NT2/D1 (cell line): ENCODE results near the gene USP15.

Experiments
- DNase-seq: peaks from one replicate; pipeline ENCODE4 v3.0.0-alpha.2; 2011; ENCODE audit warnings: low read depth, low spot score
- H3K27me3 ChIP-seq: 2 replicates; pipeline ENCODE4 v1.6.0; 2011; ENCODE audit warnings: mild to moderate bottlenecking; ENCODE audit not compliant: insufficient read length, insufficient read depth
- H3K36me3 ChIP-seq: 2 replicates; pipeline ENCODE4 v1.6.1; 2011; ENCODE audit warnings: mild to moderate bottlenecking, low read length, mixed read lengths; ENCODE audit not compliant: insufficient read depth, insufficient read length
- H3K4me1 ChIP-seq: 2 replicates; pipeline ENCODE4 v1.5.1; 2011; ENCODE audit not compliant: insufficient read depth, insufficient read length
- H3K4me3 ChIP-seq: 2 replicates; pipeline ENCODE4 v1.5.1; 2011; ENCODE audit warnings: low read depth; ENCODE audit not compliant: insufficient read length
- H3K9ac ChIP-seq: 2 replicates; pipeline ENCODE4 v1.6.0; 2011; ENCODE audit warnings: low read depth; ENCODE audit not compliant: insufficient read length
- H3K9me3 ChIP-seq: 2 replicates; pipeline ENCODE4 v1.5.1; 2011; ENCODE audit warnings: mild to moderate bottlenecking, low read length; ENCODE audit not compliant: insufficient read depth
- SUZ12 ChIP-seq: IDR thresholded peaks from 2 replicates; pipeline ENCODE4 v1.6.1; 2011; ENCODE audit not compliant: insufficient read length, insufficient read depth; ENCODE audit errors: extremely low read depth
- YY1 ChIP-seq: IDR thresholded peaks from 2 replicates; pipeline ENCODE4 v1.6.1; 2011; ENCODE audit not compliant: insufficient read length, insufficient read depth
- ZNF274 ChIP-seq: IDR thresholded peaks from 2 replicates; pipeline ENCODE4 v1.6.1; 2011; ENCODE audit warnings: mild to moderate bottlenecking, low read depth, low read length

The USP15 gene

DNA sequence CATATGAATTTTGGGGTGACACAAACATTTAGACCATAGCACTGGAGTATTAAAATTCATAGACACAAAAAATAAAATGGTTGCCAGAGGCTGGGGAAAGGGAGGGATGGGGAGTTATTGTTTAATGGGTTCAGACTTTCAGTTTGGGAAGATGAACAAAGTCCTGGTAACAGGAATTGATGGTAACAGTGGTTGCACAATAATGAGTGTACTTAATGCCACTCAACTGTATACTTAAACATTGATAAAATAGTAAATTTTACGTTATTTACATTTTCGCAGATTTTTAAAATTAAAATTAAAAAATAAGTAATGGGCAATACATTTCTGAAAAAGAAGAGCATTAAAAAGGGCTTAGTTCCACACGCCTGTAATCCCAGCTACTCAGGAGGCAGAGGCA, 35.6 kb upstream of the USP15 start:
- H3K4me1 ChIP-seq = no peaks in the 10 kb centered on the region
- no peak overlapping the region for H3K9ac ChIP-seq
- TF ChIP-seq YY1 (no peak), ZNF274 (no peak), SUZ12 (no peak)

DNA sequence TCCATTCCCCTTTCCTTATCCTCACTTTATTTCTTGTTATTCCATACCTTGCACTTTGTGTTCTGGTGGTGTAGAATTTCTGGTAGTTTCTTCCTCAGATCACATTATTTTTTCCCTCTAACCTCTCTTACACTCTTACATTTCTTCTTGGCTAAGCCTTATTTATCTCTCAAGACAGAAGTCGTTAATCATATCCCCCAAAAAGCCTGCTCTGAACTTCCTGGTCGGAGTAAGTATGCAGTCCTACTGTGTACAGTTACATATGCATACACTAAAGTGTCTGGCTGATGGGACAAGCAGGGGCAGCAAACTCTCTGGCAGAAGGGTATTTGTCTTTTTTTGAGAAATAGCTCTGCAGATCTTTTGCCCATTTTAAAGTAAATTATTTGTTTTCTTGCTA, 33.1 kb upstream of the USP15 start:
- H3K27me3 ChIP-seq = no peaks in the 10 kb centered on the region
- H3K4me1 ChIP-seq = no peaks in the 10 kb centered on the region
- no peaks in the 10 kb centered on the region for H3K9me3 ChIP-seq
- no peak for DNase-seq
- no peak overlapping the region for H3K9ac ChIP-seq
- TF ChIP-seq YY1 = no peak
- TF ChIP-seq SUZ12 = no peak
- no peak for TF ChIP-seq ZNF274
- H3K36me3 ChIP-seq = no peaks in the 10 kb centered on the region
- no peak overlapping the region for H3K4me3 ChIP-seq

More for the DNA sequence above, 35.6 kb upstream of the USP15 start:
- DNase-seq = no peak
- H3K4me3 ChIP-seq = no peak overlapping the region
- H3K9me3 ChIP-seq = no peaks in the 10 kb centered on the region
- no peaks in the 10 kb centered on the region for H3K36me3 ChIP-seq
- no peaks in the 10 kb centered on the region for H3K27me3 ChIP-seq

DNA sequence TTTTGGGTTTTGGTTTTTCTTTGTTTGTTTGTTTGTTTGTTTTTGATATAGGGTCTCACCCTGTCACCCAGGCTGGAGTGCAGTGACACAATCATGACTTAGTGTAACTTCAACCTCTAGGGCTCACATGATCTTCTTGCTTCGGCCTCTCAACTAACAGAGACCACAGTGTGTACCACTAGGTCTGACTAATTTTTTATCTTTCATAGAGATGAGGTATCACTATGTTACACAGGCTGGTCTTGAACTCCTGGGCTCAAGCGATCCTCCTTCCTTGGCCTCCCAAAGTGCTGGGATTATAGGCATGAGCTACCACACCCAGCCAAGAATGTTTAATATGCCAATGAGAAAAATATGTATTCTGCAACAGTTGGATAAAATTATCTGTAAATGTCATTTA, 29.6 kb upstream of the USP15 start:
- H3K4me3 ChIP-seq = no peak overlapping the region

DNA sequence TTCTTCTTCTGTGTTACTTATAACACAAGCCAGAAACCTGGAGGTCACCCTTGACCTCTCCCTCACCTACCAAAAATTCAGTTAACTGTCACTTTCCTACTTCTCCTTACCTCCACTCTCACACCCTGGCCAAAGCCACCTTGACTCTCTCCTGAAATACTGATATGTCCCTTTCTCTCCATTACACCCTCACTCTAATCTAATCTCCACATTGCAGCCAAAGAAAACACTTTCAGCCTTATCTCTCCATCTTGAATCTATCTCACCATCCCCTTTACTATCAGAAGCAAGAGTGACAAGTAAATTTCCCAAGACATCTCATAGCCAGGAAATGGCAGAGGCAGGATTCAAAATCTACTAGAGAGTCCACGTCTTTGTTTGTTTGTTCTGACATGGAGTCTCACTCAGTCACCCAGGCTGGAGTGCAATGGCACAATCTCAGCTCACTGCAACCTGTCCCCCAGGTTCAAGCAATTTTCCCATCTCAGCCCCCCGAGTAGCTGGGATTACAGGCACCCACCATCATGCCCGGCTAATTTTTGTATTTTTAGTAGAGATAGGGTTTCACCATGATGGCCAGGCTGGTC, 28.0 kb upstream of the USP15 start:
- Histone ChIP-seq H3K27me3 (no peaks in the 10 kb centered on the region), H3K4me1 (no peaks in the 10 kb centered on the region), H3K36me3 (no peaks in the 10 kb centered on the region), H3K9ac (no peak overlapping the region), H3K4me3 (no peak overlapping the region), H3K9me3 (no peaks in the 10 kb centered on the region)
- TF ChIP-seq YY1 = no peak
- no peak for DNase-seq

More for the DNA sequence above, 29.6 kb upstream of the USP15 start:
- H3K4me1 ChIP-seq = no peaks in the 10 kb centered on the region
- H3K36me3 ChIP-seq = no peaks in the 10 kb centered on the region
- DNase-seq = no peak
- TF ChIP-seq SUZ12 (no peak), ZNF274 (no peak), YY1 (no peak)
- no peak overlapping the region for H3K9ac ChIP-seq
- no peaks in the 10 kb centered on the region for H3K27me3 ChIP-seq
- H3K9me3 ChIP-seq = no peaks in the 10 kb centered on the region

DNA sequence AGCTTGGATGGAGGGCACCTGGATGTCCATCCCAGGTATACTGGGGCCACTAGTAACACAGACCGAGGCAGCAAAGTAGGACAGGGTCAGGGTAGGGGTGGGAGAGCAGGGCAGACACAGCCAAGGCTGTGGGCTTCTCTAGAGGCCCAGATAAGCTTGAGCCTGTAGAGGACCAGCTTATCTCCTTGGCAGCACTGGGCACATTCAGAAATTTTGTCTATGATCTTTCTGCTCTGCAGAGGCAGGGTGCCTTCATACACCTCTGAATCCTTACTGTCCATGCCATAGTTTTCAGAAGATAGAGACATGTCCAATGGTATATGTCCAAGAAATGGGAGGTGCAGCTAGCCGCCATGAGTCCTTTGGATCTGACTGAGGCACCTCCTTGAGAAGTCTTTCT, 26.4 kb upstream of the USP15 start:
- no peaks in the 10 kb centered on the region for H3K36me3 ChIP-seq
- no peaks in the 10 kb centered on the region for H3K9me3 ChIP-seq
- H3K4me3 ChIP-seq = no peak overlapping the region
- H3K4me1 ChIP-seq = no peaks in the 10 kb centered on the region
- no peaks in the 10 kb centered on the region for H3K27me3 ChIP-seq
- no peak overlapping the region for H3K9ac ChIP-seq
- TF ChIP-seq ZNF274 (no peak), SUZ12 (no peak), YY1 (no peak)
- no peak for DNase-seq

DNA sequence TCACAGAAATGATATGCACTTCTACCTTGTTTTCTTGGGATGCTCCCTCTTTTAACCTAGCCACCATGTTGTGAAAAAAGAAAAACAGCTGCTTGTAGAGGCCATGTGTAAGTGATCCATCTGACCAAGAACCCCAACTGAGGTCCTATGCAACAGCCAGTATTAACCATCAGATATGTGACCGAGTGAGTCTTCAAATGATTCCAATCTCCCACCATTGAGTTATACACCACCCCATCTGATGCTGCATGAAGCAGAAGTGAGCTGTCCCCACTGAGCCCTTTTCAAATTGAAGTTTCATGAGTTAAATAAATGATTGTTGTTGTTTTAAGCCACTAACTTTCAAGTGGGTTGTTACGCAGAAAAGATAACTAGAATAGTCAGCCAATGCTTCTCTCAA, 20.6 kb upstream of the USP15 start:
- no peak for DNase-seq
- H3K9ac ChIP-seq = no peak overlapping the region
- no peaks in the 10 kb centered on the region for H3K36me3 ChIP-seq
- H3K9me3 ChIP-seq = no peaks in the 10 kb centered on the region
- H3K4me1 ChIP-seq = no peaks in the 10 kb centered on the region
- no peak overlapping the region for H3K4me3 ChIP-seq
- no peak for TF ChIP-seq ZNF274
- TF ChIP-seq SUZ12 = no peak
- TF ChIP-seq YY1 = no peak
- H3K27me3 ChIP-seq = no peaks in the 10 kb centered on the region

DNA sequence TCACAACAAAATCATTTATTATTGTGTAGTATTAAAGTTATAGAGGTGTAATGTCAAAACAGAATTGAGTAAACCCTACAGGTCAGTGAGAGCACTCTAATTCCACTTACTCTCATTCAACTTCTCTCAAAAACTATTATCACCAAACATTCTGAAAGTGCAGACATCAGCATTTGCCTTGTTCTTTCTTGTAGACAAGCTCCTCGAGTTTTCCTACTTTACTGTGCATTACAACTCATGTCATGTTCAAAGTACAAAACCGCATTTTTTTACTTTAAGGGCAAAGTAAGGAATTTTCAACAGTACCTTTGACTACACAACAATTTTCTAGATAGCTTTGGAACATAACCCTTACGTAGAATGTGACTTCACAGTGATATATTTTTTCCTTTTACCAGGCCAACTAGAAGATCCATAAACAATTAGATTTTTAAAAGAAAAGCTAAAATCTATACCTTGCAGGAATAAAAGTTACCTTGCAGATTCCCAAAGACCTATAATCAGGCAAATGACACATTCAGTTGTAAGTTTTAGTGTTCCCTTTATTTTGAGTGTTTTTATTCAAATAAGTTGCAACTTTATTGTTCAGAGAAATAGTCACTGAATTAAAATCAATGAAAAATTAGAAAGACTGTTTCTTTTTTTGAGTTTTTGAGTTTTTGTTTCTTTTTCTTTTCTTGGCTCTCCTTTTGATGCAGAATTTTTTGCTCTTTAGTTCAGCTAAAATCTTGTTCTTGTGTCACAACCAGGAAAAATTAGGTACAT, 12.7 kb upstream of the USP15 start:
- Histone ChIP-seq H3K9ac (no peak overlapping the region), H3K4me1 (no peaks in the 10 kb centered on the region), H3K4me3 (no peak overlapping the region), H3K36me3 (no peaks in the 10 kb centered on the region), H3K27me3 (no peaks in the 10 kb centered on the region), H3K9me3 (no peaks in the 10 kb centered on the region)
- TF ChIP-seq YY1 = no peak
- TF ChIP-seq SUZ12 = no peak
- TF ChIP-seq ZNF274 = no peak
- DNase-seq = no peak
